ENCODE measurements around the gene DAP. TPM values are rescaled to one million over a fixed set of nuclear protein-coding genes. Genes with fewer than 3 reads are reported as not detected.

The DAP gene
- total RNA-seq, 3 donors from 2014 or later (not counting 1 experiment from before 2014, with no cell fraction given) = 38.4 to 48.9 (median 44.9) TPM

DNA sequence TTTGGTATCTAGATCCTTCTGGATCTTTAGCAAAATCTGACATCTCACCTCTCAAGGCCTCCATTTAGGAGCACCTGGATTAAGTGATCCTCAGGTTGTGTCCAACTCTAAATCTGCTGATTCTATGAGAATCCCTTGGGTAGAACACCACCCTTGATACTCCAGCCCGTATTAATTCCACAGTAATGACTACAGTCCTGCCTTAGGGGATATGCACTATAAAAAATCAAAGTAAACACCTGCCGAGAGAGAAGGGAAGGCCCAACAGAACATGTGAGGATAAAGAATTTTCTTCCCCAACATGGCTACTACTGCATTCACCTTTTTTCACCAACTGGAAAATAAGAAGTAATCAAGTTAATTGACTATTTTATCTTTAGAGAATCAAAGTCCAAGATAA lies 27.6 kb downstream of the DAP start:
- peaks cover 10% of the 10 kb centered on the region for H3K36me3 Mint-ChIP-seq
- ATAC-seq = no peak
- WGBS (ENCODE audit: insufficient coverage) = 100% methylated on average over 1 of the region's 2 CpGs
- H3K9me3 Mint-ChIP-seq = no peaks in the 10 kb centered on the region
- Histone ChIP-seq H3K27me3 (ENCODE audit: control insufficient read depth, insufficient read depth, low read length) (no peaks in the 10 kb centered on the region), H3K9me3 (ENCODE audit: control insufficient read depth, insufficient read depth, low read length) (no peaks in the 10 kb centered on the region), H3K4me1 (ENCODE audit: control insufficient read depth, insufficient read depth, low read length) (peaks cover 24% of the 10 kb centered on the region), H3K4me3 (ENCODE audit: low read length) (no peak overlapping the region), H3K27ac (ENCODE audit: low read length) (no peak overlapping the region), H3K36me3 (ENCODE audit: control insufficient read depth, insufficient read depth, low read length) (peaks cover 5% of the 10 kb centered on the region)
- intact Hi-C loops (cut with micrococcal nuclease) = no loop called here
- no peak overlapping the region for H3K4me3 Mint-ChIP-seq
- H3K27me3 Mint-ChIP-seq (ENCODE audit: low read depth in 2 of 2) = no peaks in the 10 kb centered on the region
- no peak for DNase-seq
- H3K27ac Mint-ChIP-seq = no peak overlapping the region
- H3K4me1 Mint-ChIP-seq = peaks cover 48 to 58% of the 10 kb centered on the region in 2 donors
- TF ChIP-seq, protein P1, sequence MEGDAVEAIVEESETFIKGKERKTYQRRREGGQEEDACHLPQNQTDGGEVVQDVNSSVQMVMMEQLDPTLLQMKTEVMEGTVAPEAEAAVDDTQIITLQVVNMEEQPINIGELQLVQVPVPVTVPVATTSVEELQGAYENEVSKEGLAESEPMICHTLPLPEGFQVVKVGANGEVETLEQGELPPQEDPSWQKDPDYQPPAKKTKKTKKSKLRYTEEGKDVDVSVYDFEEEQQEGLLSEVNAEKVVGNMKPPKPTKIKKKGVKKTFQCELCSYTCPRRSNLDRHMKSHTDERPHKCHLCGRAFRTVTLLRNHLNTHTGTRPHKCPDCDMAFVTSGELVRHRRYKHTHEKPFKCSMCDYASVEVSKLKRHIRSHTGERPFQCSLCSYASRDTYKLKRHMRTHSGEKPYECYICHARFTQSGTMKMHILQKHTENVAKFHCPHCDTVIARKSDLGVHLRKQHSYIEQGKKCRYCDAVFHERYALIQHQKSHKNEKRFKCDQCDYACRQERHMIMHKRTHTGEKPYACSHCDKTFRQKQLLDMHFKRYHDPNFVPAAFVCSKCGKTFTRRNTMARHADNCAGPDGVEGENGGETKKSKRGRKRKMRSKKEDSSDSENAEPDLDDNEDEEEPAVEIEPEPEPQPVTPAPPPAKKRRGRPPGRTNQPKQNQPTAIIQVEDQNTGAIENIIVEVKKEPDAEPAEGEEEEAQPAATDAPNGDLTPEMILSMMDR (IDR thresholded peaks at IDR 0.05) = no peak

DNA sequence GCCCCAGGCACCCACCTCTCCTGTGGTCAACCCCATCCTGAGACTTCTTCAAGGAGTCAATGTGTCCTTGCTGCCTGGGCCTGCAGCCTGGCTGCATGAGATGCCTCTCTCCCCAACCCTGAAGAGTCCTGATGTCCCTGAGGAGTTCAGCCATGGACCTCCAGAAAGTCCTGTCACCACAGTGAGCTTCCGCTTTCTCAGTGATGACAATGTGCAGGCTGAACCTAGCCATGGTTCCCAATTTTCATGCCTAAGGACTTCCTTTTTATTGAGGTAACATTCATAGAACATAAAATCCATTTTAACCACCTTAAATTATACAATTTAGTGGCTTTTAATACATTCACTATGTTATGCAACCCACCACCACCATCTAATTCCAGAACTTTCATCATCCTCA lies 29.1 kb downstream of the DAP start:
- Mint-ChIP-seq H3K4me1 (peaks cover 54 to 59% of the 10 kb centered on the region in 2 donors), H3K9me3 (no peaks in the 10 kb centered on the region), H3K36me3 (no peaks in the 10 kb centered on the region), H3K27me3 (ENCODE audit: low read depth in 2 of 2) (no peaks in the 10 kb centered on the region), H3K27ac (no peak overlapping the region), H3K4me3 (no peak overlapping the region)
- Histone ChIP-seq H3K36me3 (ENCODE audit: control insufficient read depth, insufficient read depth, low read length) (peaks cover 5% of the 10 kb centered on the region), H3K27me3 (ENCODE audit: control insufficient read depth, insufficient read depth, low read length) (no peaks in the 10 kb centered on the region), H3K27ac (ENCODE audit: low read length) (no peak overlapping the region), H3K9me3 (ENCODE audit: control insufficient read depth, insufficient read depth, low read length) (no peaks in the 10 kb centered on the region), H3K4me3 (ENCODE audit: low read length) (no peak overlapping the region), H3K4me1 (ENCODE audit: control insufficient read depth, insufficient read depth, low read length) (peaks cover 32% of the 10 kb centered on the region)
- no peak for DNase-seq
- intact Hi-C loops (cut with micrococcal nuclease) = no loop called here
- no peak for ATAC-seq
- TF ChIP-seq, protein P1 (IDR thresholded peaks at IDR 0.05) = no peak
- 96% methylated on average over 1 of the region's 1 CpG for WGBS (ENCODE audit: insufficient coverage)

DNA sequence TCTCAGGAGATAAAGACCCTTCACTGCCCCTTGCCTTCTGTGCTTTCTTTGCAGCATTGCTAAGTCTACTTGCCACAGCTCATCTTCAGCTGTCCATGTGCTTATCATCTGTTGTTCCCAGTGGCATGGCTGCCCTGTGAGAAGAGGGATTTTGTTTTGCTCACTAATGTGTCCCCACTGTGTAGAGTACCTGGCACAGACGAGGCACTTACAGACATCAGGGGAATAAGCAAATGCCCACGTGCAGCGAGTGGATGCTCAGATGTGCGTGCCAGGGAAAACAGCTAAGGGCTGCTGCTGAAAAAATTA lies 31.0 kb downstream of the DAP start:
- Histone ChIP-seq H3K36me3 (ENCODE audit: control insufficient read depth, insufficient read depth, low read length) (peaks cover 13% of the 10 kb centered on the region), H3K27ac (ENCODE audit: low read length) (no peak overlapping the region), H3K9me3 (ENCODE audit: control insufficient read depth, insufficient read depth, low read length) (no peaks in the 10 kb centered on the region), H3K4me1 (ENCODE audit: control insufficient read depth, insufficient read depth, low read length) (peaks cover 27% of the 10 kb centered on the region), H3K4me3 (ENCODE audit: low read length) (no peak overlapping the region), H3K27me3 (ENCODE audit: control insufficient read depth, insufficient read depth, low read length) (no peaks in the 10 kb centered on the region)
- TF ChIP-seq, protein P1 (IDR thresholded peaks at IDR 0.05) = no peak
- WGBS (ENCODE audit: insufficient coverage) = 96% methylated on average over 4 of the region's 4 CpGs
- no peak overlapping the region for H3K27ac Mint-ChIP-seq
- no peak overlapping the region for H3K4me3 Mint-ChIP-seq
- no peaks in the 10 kb centered on the region for H3K36me3 Mint-ChIP-seq
- peaks cover 55% of the 10 kb centered on the region in 2 donors for H3K4me1 Mint-ChIP-seq
- DNase-seq (no peak), ATAC-seq (no peak)
- no peaks in the 10 kb centered on the region for H3K9me3 Mint-ChIP-seq
- intact Hi-C loops (cut with micrococcal nuclease) = no loop called here
- no peaks in the 10 kb centered on the region for H3K27me3 Mint-ChIP-seq (ENCODE audit: low read depth in 2 of 2)

DNA sequence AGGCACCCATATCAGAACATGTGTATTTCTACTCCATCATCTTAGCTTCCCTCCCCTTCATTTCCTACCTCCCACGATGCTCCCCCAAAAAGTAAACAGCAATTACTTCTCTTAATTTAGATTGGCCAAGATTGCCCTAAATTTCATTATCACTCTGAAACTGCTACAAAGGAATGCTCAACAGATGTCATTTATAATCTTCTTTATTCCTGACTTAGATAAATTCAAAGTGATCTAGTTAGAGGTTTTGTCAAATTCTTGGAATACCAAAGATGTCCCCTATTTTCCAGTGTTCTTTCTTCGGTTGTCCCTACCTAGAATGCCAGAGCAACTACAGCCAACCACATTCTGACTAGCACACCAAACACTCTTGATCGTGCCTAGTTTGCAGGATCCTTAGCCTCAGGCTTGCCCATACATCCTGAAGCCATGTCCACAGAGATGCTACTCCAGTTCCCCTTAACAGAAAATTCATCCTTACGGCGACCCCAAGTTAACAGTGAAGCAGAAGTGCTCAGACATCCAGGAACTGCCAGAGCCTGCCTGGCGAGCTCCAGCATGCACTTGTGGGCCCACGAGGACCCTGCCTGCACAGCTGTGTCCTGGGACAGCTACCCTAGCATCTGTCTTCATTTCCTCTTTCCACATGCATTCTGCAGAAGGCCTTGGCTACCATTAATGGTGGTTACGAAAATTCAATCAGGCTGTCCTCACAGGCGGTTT lies 31.6 kb downstream of the DAP start:
- H3K27me3 Mint-ChIP-seq (ENCODE audit: low read depth in 2 of 2) = no peaks in the 10 kb centered on the region
- peaks cover 15% of the 10 kb centered on the region for H3K36me3 ChIP-seq (ENCODE audit: control insufficient read depth, insufficient read depth, low read length)
- intact Hi-C loops (cut with micrococcal nuclease) = no loop called here
- H3K27ac ChIP-seq (ENCODE audit: low read length) = no peak overlapping the region
- no peaks in the 10 kb centered on the region for H3K9me3 ChIP-seq (ENCODE audit: control insufficient read depth, insufficient read depth, low read length)
- H3K27me3 ChIP-seq (ENCODE audit: control insufficient read depth, insufficient read depth, low read length) = no peaks in the 10 kb centered on the region
- no peak overlapping the region for H3K4me3 ChIP-seq (ENCODE audit: low read length)
- H3K4me3 Mint-ChIP-seq = no peak overlapping the region
- TF ChIP-seq, protein P1 (IDR thresholded peaks at IDR 0.05) = no peak
- H3K27ac Mint-ChIP-seq = no peak overlapping the region
- H3K4me1 Mint-ChIP-seq = peaks cover 50 to 51% of the 10 kb centered on the region in 2 donors
- peaks cover 22% of the 10 kb centered on the region for H3K4me1 ChIP-seq (ENCODE audit: control insufficient read depth, insufficient read depth, low read length)
- DNase-seq = no peak
- WGBS (ENCODE audit: insufficient coverage) = 65% methylated on average over 9 of the region's 9 CpGs
- no peaks in the 10 kb centered on the region for H3K36me3 Mint-ChIP-seq
- no peaks in the 10 kb centered on the region for H3K9me3 Mint-ChIP-seq
- ATAC-seq = no peak

All from natural killer cell (primary cell).